GM18861 (cell line): ENCODE measurements around the gene AMOTL2.

Experiments
- ATAC-seq: cut with Tn5 transposase; IDR thresholded peaks from one replicate; pipeline ENCODE4 v1.9.1; 2021; ENCODE audit not compliant: unreplicated experiment

The AMOTL2 gene

DNA sequence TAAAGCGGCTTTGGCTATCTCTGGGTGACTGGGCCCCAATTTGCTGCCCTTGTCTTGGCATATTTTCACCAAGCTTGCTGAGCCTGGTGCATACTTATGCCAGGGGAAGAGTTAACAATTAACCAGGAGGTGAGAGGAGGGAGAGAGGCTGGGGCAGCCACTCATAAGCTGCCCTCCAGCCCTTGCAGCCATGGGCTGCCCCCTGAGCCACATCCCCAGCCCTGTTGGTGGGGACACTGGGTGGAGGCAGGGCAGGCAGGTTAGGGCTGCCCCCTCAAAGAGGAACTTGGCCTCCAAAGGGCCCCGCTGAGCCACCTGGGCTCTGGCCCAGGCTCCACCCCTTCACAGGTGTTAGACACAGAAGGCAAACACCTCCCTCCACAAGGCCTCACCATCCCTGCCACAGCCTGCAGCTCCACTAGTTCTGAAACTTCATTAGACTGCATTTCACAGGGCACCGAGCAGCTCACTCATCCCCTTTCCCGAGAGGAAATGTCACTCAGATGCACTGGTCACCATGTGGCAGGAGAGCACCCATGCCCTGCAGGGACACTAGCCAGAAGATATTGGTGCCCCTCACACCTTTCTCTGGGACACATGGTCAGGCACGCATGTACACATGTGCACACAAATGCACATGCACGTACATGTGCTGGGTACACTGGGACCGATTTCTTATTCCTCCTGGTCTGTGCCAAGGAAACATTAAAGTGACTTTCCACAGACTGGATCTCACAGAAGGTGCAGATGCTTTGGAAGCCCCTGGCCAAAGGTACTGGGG lies 20.2 kb downstream of the AMOTL2 start:
- ATAC-seq, result no peak

DNA sequence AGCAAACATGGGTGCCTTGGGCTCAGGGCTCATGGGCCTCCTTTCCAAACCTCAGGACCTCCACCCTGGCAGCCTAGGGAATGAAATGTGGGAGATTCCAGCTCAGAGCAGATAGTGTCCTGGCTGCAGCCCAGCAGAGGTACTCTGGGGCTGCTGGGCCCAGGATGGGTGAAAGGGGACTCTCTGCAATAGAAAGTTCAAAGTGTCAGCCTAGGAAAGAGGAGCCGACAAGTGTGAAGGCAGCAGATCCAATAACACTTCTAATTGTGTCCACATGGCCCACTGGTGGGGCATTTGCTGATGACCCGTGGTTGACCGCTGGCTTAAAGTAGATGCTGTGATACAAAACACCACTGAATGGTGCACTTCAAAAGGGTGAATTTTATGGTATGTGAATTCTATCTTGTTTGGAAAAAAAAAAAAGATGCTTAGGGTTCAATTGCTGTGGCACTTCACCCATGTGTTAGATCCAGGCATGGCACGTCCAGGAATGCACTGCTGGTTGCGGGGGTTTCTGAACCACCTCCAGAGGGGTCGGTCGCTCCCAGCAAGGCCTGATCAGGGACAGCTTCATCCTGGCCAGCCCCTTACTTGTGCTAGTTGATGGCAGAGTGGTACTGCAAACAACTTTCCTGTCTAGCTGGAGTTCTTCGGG lies 20.9 kb downstream of the AMOTL2 start:
- no peak for ATAC-seq

GRCh38 chr3:134352031-134352671 lies 22.1 kb downstream of the AMOTL2 start:
- no peak for ATAC-seq

DNA sequence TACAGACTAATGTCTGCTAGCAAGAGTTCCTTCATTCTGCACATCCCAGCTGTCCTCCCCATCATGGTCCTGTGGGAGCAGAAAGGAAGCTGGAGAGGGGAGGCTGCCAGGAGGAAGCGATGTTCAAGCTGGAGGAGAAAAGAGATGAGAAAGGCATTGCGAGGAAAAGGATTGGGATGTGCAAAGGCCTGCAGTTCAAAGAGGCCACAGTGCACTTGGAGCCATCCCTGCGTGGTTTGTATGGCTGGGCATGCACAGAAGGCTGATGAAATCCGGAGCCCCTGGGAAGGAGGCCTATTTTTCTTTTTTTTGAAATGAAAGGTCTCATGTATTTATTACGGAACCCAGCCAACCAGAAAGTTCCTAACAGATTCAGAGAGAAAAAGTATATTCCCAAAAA lies 22.8 kb downstream of the AMOTL2 start:
- ATAC-seq, result no peak

DNA sequence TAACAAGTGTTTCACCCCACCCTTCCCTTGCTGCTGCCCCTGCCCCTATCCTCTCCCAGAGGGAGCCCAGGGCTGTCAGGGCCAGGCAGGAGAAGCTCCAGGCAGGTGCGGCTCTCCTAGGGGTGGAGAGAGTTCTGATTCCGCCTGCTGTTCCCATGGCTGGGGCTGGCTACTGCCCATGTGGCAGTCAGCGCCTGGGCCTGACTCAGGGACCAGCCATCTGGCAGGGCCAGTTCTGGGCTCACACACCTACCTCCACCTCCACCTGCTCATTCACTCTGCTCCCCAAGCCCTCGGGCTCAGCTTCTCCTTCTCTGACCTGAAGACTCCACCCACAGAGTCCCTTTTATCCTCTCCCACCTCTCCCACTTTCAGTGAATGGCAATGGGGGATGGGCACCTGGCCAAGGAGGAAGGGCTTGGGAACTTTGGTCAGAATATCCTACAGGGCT lies 23.4 kb downstream of the AMOTL2 start:
- no peak for ATAC-seq

DNA sequence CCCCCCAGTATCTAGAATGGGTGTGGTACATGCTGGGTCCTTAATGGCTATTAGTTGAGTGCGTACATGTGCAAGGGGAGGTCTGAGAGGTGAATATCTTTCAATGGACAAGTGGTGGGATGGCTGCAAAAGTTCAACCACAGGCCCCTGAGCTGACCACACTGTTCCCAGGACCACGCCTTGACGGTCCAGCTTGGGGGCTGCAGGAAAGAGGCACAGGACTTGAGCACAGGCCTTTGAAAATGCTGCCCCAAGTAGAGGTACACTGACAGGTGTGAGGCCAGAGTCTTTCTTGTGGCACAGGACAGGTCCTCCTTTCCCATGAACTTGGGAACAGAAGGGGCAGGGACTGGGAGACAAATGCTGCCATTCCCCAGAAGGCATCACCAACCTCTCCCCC lies 24.0 kb downstream of the AMOTL2 start:
- ATAC-seq, result no peak

DNA sequence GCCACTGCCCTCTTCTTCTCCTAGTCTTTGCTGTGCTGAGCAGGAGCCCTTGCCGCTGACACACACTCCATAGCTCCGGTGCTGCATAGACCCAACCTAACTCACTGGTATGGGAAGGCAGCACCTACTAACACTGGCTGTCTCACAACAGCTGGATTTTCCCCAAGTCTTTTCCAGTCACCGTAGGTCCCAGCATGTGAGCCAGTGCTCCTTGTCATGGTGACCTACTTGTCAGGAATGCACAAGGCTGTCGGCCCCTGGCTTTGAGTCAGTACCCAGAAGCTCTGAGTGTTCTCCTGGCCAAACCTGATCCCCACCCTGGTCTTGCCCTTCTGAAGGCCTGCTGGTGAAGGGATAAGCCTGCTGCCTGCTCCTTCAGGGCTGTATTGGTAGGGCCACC lies 25.7 kb downstream of the AMOTL2 start:
- ATAC-seq, result no peak

DNA sequence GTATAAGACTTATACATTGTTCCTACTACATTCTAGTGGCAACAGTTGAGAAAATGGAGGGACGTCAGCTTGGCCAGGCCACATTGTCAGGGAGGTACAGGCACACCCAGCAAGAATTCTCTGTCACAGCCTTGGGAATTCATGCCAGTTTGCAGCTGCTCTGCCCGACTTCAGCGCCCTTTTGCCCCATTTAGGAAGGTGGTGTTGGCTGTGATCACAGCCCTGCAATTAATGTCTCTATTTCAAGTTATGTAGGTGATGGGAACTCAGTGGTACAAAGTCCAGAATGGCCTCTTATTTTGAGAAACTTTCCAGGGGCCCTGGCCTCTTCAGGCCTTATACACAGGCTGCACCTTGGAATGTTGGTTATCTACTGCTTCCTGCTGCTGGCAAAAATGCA lies 26.7 kb downstream of the AMOTL2 start:
- ATAC-seq, result no peak

DNA sequence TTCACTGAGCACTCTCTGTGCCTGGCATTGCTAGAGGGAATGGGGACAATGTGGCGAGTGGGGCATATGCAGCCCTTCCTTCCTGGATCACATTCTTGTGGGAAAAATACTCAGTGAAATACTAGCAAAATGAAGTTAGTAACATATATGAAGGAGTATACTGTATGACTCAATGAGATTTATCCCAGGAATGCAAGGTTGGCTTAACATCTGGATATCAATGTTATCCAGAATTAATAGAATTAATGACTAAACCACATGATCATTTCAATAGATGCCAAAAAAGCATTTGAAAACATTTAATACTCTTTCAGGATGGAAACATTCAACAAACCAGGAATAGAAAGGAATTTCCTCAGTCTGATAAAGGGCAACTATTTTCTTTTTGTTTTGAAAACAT lies 27.5 kb downstream of the AMOTL2 start:
- no peak for ATAC-seq

DNA sequence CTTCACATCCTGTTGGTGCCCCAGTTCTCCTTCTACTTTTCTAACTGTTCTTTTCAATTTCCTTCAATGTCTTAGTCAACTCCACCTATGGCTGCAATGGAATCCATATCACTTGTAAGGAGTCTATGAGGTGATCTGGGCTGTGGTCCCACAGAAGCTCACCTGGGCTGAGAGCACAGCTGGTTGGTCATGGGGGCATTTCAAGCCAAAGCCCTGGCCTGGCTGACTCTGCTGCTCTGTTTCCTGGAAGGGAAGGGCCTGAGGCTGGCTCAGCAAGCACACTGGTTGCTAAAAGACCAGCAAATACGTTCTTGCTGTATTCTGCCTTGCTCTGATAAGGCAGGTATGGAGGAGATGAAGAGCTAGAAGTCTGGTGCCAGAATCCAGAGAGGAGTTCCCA lies 29.0 kb downstream of the AMOTL2 start:
- no peak for ATAC-seq

DNA sequence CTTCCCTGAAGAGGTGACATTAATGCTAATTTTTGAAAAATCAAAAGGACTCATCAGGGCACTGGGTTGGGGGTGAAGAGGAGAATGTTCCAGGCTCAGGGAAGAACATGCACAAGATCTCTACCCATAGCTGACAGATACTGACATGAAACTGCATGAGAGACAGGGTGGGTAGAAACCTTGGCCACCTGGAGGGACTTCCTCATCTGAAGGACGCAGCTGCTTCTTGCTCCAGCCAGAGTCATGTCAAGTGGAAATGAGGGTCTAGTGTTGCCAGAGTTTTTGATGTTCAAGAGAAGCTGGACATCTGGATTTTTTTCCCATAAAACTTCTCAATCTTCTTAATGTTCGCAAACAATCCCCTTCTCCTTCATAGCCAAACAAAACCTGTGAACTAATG lies 29.7 kb downstream of the AMOTL2 start:
- no peak for ATAC-seq

GRCh38 chr3:134342259-134342658 lies 32.0 kb downstream of the AMOTL2 start:
- ATAC-seq, result no peak

DNA sequence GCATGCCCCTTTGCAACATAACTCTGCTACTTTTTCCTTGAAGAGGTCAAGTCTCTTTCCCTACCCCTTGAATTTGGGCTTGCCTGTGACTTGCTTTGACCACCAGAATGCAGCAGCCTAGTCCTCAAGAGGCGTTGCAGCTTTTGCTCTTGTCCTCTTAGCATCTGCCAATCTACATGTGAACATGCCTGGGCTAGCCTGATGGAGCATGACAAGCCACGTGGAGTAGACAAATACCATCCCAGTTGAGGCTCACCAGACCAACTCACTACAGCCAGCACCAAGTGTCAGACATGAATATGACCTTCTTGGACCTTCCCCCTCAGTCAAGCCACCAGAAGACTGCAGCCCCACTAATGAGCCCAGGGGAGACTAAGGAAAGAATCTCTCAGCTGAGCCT lies 32.9 kb downstream of the AMOTL2 start:
- ATAC-seq, result no peak

DNA sequence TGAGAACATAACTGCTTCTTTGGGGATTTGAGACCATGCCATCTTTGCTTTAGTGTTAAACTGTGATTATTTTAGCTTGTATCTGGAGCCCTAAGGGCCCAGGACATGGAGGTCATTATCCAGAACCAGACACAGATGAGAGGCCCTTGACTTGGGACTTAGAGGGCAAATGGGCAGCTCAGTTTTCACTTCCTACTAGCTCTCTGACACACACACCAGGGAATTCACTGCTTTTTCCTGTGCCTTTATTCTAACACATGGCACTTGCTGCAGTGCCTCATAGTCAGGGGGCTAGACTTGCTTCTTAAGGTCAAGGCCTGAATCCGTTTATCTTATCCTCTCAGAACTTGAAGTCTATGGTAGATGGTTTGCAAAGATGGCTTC lies 33.3 kb downstream of the AMOTL2 start:
- ATAC-seq, result no peak

GRCh38 chr3:134340362-134340981 lies 33.8 kb downstream of the AMOTL2 start:
- no peak for ATAC-seq

DNA sequence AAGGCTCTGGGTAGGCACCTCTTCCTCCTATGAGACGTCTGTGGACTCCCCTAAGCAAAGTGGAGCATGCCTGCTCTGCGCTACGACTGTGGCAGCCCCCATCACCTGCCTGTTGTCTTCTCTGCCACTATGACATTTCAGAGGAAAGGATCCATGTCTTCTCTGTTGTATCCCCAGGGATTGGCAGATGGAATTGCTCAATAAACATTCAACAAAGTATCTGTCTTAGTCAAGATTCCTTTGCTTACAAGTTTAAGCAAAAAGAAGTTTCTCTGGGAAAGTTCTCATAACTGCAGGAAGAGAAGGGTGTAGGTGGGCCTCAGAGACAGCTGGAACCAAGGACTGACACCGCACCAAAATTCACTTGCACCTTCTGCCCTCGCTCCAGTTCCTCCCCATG lies 34.3 kb downstream of the AMOTL2 start:
- no peak for ATAC-seq

DNA sequence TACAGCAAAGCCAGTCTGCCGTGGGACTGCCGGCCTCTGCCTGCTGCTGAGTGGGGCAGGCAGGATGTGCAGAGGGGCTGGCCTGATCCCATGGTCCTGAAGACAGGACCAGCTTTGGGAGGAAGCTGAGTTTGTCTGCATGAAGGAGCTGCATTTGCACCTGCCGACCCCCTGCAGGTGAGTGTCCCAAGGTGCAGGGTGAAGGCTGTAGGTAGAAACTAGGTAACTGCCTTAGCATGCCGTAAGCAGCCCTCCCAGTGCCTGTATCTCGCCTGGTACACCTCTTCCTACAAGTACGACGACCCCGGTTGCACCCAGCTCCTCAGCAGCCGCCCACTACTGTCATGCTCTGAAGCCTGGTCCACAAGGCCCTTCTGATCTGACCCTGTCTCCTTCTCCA lies 34.9 kb downstream of the AMOTL2 start:
- ATAC-seq, result no peak

DNA sequence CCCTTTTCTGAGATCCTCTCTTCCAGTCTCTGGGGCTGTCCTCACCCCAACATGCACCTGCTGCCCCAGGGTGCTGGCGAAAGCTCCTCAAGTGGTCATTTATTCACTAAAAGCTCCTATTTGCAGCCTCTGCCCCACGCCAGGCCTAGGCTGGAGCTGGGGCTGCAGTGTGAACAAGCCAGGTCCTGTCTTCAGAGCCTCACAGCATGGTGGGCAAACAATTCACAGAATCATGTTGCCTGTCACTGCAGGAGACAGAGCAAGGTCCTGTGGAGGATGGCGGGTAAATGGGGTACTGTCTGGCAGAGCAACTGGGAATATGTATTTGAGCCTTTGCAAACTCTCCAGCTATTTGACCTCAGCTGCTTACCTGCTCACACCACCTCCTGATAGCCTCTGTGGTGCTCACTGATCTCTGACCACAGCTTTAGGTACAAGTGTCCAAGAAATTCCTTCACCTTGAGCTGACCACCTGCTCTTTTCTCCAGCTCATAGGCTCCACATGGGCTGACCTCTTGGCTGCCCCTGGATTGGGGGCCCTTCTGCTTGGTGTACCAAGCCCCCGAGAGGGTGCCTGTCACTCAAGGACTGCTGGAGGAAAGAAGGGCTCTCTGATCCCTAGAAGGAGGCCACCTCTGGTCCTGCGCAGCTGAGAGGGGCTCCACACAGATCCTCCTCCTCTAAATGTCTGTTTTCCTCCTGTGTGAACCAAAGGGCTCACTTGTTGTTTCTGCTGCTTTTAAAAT lies 35.6 kb downstream of the AMOTL2 start:
- no peak for ATAC-seq

GRCh38 chr3:134338201-134338512 lies 36.1 kb downstream of the AMOTL2 start:
- no peak for ATAC-seq

GRCh38 chr3:134337511-134338200 lies 36.6 kb downstream of the AMOTL2 start:
- ATAC-seq, result no peak

GRCh38 chr3:134337071-134337482 lies 37.2 kb downstream of the AMOTL2 start:
- ATAC-seq, result no peak
